ENCODE measurements around the gene TREML2. TPM values are rescaled to one million over a fixed set of nuclear protein-coding genes. Genes with fewer than 3 reads are reported as not detected.

The TREML2 gene
- total and polyA plus RNA-seq, 9 of the 15 experiments (the other 6 are each of a cell fraction or from before 2014, with no cell fraction given), result 0.20 to 2.9 (median 1.4) TPM

GRCh38 chr6:41171908-41172307 lies 29.0 kb downstream of the TREML2 start (continued):
- TF ChIP-seq CEBPZ (IDR thresholded peaks at IDR 0.05; ENCODE audit: borderline replicate concordance, low read depth, low read length) (no peak), SIX5 (IDR thresholded peaks at IDR 0.05; ENCODE audit: borderline replicate concordance in 1 of 2, insufficient read depth in 1 of 2, low read depth in 1 of 2, low read length in 2 of 2) (no peak), HNRNPL (IDR thresholded peaks at IDR 0.05; ENCODE audit: low read depth, low read length) (no peak), PCBP2 (IDR thresholded peaks at IDR 0.05; ENCODE audit: low read depth, low read length, poor library complexity, severe bottlenecking) (no peak), HNRNPH1 (optimal IDR thresholded peaks at IDR 0.05; ENCODE audit: low read depth, low read length) (no peak), THAP7 (CRISPR knock-in tag; IDR thresholded peaks at IDR 0.05) (no peak), BCLAF1 (IDR thresholded peaks at IDR 0.05; ENCODE audit: borderline replicate concordance in 1 of 2, control insufficient read depth in 1 of 2, low read depth in 2 of 2, low read length in 1 of 2) (no peak), ZNF212 (CRISPR knock-in tag; IDR thresholded peaks at IDR 0.05) (no peak), UBTF (IDR thresholded peaks at IDR 0.05; ENCODE audit: borderline replicate concordance in 1 of 2, low read depth in 2 of 2, low read length in 2 of 2) (no peak), PBX2 (CRISPR knock-in tag; IDR thresholded peaks at IDR 0.05; ENCODE audit: low read depth) (no peak), PBX2 (tag; conservative IDR thresholded peaks at IDR 0.05; ENCODE audit: low read depth) (no peak)

Data from K562 (cell line).